ENCODE results near the gene ACAD10. TPM values are rescaled to one million over a fixed set of nuclear protein-coding genes. Genes with fewer than 3 reads are reported as not detected.

ACAD10 gene
- total and polyA plus RNA-seq, 2 of the 13 experiments (the other 11 are each of a cell fraction or from before 2014, with no cell fraction given) = 15.2 to 16.3 TPM

- TF ChIP-seq, protein P1, sequence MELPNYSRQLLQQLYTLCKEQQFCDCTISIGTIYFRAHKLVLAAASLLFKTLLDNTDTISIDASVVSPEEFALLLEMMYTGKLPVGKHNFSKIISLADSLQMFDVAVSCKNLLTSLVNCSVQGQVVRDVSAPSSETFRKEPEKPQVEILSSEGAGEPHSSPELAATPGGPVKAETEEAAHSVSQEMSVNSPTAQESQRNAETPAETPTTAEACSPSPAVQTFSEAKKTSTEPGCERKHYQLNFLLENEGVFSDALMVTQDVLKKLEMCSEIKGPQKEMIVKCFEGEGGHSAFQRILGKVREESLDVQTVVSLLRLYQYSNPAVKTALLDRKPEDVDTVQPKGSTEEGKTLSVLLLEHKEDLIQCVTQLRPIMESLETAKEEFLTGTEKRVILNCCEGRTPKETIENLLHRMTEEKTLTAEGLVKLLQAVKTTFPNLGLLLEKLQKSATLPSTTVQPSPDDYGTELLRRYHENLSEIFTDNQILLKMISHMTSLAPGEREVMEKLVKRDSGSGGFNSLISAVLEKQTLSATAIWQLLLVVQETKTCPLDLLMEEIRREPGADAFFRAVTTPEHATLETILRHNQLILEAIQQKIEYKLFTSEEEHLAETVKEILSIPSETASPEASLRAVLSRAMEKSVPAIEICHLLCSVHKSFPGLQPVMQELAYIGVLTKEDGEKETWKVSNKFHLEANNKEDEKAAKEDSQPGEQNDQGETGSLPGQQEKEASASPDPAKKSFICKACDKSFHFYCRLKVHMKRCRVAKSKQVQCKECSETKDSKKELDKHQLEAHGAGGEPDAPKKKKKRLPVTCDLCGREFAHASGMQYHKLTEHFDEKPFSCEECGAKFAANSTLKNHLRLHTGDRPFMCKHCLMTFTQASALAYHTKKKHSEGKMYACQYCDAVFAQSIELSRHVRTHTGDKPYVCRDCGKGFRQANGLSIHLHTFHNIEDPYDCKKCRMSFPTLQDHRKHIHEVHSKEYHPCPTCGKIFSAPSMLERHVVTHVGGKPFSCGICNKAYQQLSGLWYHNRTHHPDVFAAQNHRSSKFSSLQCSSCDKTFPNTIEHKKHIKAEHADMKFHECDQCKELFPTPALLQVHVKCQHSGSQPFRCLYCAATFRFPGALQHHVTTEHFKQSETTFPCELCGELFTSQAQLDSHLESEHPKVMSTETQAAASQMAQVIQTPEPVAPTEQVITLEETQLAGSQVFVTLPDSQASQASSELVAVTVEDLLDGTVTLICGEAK (IDR thresholded peaks at IDR 0.05) = no peak
- TF ChIP-seq, protein P1 (CRISPR knock-in tag; IDR thresholded peaks at IDR 0.05) = no peak
- TF ChIP-seq ZNF180 (CRISPR knock-in tag; IDR thresholded peaks at IDR 0.05; ENCODE audit: borderline replicate concordance, low read depth) (no peak), MLXIP (CRISPR knock-in tag; IDR thresholded peaks at IDR 0.05; ENCODE audit: borderline replicate concordance) (no peak), GZF1 (CRISPR knock-in tag; IDR thresholded peaks at IDR 0.05) (no peak), SUZ12 (IDR thresholded peaks at IDR 0.05; ENCODE audit: low read depth, low read length) (no peak), FOXP1 (IDR thresholded peaks at IDR 0.05) (no peak), FOXP1 (CRISPR knock-in tag; IDR thresholded peaks at IDR 0.05) (no peak), FOXA1 (IDR thresholded peaks at IDR 0.05) (no peak), FOXA1 (CRISPR knock-in tag; IDR thresholded peaks at IDR 0.05) (no peak), ESRRA (CRISPR knock-in tag; IDR thresholded peaks at IDR 0.05; ENCODE audit: low read depth) (no peak), PHF20 (CRISPR knock-in tag; IDR thresholded peaks at IDR 0.05) (no peak; the same call in 1 of the 2 replicates), CBX1 (IDR thresholded peaks at IDR 0.05; ENCODE audit: low read depth) (no peak), ZNF207 (IDR thresholded peaks at IDR 0.05; ENCODE audit: borderline replicate concordance) (no peak)
- TF ChIP-seq, protein P2, sequence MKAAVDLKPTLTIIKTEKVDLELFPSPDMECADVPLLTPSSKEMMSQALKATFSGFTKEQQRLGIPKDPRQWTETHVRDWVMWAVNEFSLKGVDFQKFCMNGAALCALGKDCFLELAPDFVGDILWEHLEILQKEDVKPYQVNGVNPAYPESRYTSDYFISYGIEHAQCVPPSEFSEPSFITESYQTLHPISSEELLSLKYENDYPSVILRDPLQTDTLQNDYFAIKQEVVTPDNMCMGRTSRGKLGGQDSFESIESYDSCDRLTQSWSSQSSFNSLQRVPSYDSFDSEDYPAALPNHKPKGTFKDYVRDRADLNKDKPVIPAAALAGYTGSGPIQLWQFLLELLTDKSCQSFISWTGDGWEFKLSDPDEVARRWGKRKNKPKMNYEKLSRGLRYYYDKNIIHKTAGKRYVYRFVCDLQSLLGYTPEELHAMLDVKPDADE (CRISPR knock-in tag; IDR thresholded peaks at IDR 0.05) = no peak
- TF ChIP-seq, protein P3, sequence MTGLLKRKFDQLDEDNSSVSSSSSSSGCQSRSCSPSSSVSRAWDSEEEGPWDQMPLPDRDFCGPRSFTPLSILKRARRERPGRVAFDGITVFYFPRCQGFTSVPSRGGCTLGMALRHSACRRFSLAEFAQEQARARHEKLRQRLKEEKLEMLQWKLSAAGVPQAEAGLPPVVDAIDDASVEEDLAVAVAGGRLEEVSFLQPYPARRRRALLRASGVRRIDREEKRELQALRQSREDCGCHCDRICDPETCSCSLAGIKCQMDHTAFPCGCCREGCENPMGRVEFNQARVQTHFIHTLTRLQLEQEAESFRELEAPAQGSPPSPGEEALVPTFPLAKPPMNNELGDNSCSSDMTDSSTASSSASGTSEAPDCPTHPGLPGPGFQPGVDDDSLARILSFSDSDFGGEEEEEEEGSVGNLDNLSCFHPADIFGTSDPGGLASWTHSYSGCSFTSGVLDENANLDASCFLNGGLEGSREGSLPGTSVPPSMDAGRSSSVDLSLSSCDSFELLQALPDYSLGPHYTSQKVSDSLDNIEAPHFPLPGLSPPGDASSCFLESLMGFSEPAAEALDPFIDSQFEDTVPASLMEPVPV (CRISPR knock-in tag; IDR thresholded peaks at IDR 0.05) = peak; percentile 58; the same call in 1 of the 2 replicates
These were observed 80.9 kb downstream of the ACAD10 start, which contains the start of gene ALDH2 (continued) for GRCh38 chr12:111766608-111767361.

Data from HepG2 (cell line).